KOPT-K1 (cell line): ENCODE measurements around the gene NIF3L1.

Experiments
- H3K27ac ChIP-seq: fragments of 200-600 bp; sonication (generic); 2 replicates; pipeline ENCODE4 v1.5.1; 2016; ENCODE audit warnings: antibody characterized with exemption, mild to moderate bottlenecking, low read depth, low read length; ENCODE audit not compliant: poor library complexity, severe bottlenecking
- H3K36me3 ChIP-seq: fragments of 200-600 bp; sonication (generic); 2 replicates; pipeline ENCODE4 v1.5.1; 2017; ENCODE audit warnings: antibody characterized with exemption, mild to moderate bottlenecking, low read length, moderate library complexity; ENCODE audit not compliant: insufficient read depth
- H3K9me3 ChIP-seq: fragments of 200-600 bp; sonication (generic); 2 replicates; pipeline ENCODE4 v1.5.1; 2017; ENCODE audit warnings: antibody characterized with exemption, low read length, mild to moderate bottlenecking; ENCODE audit not compliant: insufficient read depth, poor library complexity, severe bottlenecking

NIF3L1 gene

GRCh38 chr2:200929334-200930249 is 40.4 kb downstream of the NIF3L1 start:
- no peaks in the 10 kb centered on the region for H3K9me3 ChIP-seq
- no peak overlapping the region for H3K27ac ChIP-seq
- H3K36me3 ChIP-seq = peaks cover 87% of the 10 kb centered on the region

- Histone ChIP-seq H3K9me3 (no peaks in the 10 kb centered on the region), H3K27ac (no peak overlapping the region), H3K36me3 (peaks cover 90% of the 10 kb centered on the region)
These were observed 41.9 kb downstream of the NIF3L1 start for GRCh38 chr2:200930947-200931626.

- H3K36me3 ChIP-seq = peaks cover 99% of the 10 kb centered on the region
- no peak overlapping the region for H3K27ac ChIP-seq
These were observed 50.7 kb downstream of the NIF3L1 start for GRCh38 chr2:200939832-200940231.

GRCh38 chr2:200943527-200944105 is 54.4 kb downstream of the NIF3L1 start:
- Histone ChIP-seq H3K36me3 (peaks cover 99% of the 10 kb centered on the region), H3K27ac (no peak overlapping the region)

More at GRCh38 chr2:200939832-200940231, 50.7 kb downstream of the NIF3L1 start:
- H3K9me3 ChIP-seq = no peaks in the 10 kb centered on the region

GRCh38 chr2:200944467-200945394 is 55.6 kb downstream of the NIF3L1 start:
- Histone ChIP-seq H3K27ac (no peak overlapping the region), H3K36me3 (peaks cover 98% of the 10 kb centered on the region)

More at GRCh38 chr2:200943527-200944105, 54.4 kb downstream of the NIF3L1 start:
- H3K9me3 ChIP-seq = no peaks in the 10 kb centered on the region

GRCh38 chr2:200945395-200945729 is 56.2 kb downstream of the NIF3L1 start:
- H3K9me3 ChIP-seq = no peaks in the 10 kb centered on the region
- H3K36me3 ChIP-seq = peaks cover 98% of the 10 kb centered on the region
- H3K27ac ChIP-seq = no peak overlapping the region

More at GRCh38 chr2:200944467-200945394, 55.6 kb downstream of the NIF3L1 start:
- H3K9me3 ChIP-seq = no peaks in the 10 kb centered on the region

GRCh38 chr2:200950378-200950777 is 61.2 kb downstream of the NIF3L1 start:
- Histone ChIP-seq H3K27ac (no peak overlapping the region), H3K36me3 (peaks cover 96% of the 10 kb centered on the region), H3K9me3 (no peaks in the 10 kb centered on the region)
